Skeletal muscle tissue (tissue), 4 donors: ENCODE measurements around the gene DPF3. TPM values are rescaled to one million over a fixed set of nuclear protein-coding genes. Genes with fewer than 3 reads are reported as not detected.
A peak's percentile ranks its signal among the peaks of the same experiment; 100 is the strongest.
"Not testable (repeated sequence)": the region's sequence is repeated elsewhere in the genome, so short reads cannot be mapped to it uniquely, and the experiment has no call there.

Experiments
- H3K27ac ChIP-seq: one replicate; pipeline ENCODE4 v1.7.0; 2013; ENCODE audit warnings: mild to moderate bottlenecking, low read depth, low read length, inconsistent platforms
- H3K27me3 ChIP-seq, 3 donors: one replicate each; pipeline ENCODE4 v1.7.0; 2013; ENCODE audit warnings: low read length in 3 of 3; ENCODE audit not compliant: control insufficient read depth in 3 of 3, insufficient read depth in 3 of 3
- H3K36me3 ChIP-seq, 3 donors: one replicate each; pipeline ENCODE4 v1.7.0; 2013; ENCODE audit warnings: low read length in 3 of 3; ENCODE audit not compliant: control insufficient read depth in 3 of 3, insufficient read depth in 3 of 3
- H3K4me1 ChIP-seq, 3 donors: one replicate each; pipeline ENCODE4 v1.7.0; 2013; ENCODE audit warnings: low read length in 3 of 3, mild to moderate bottlenecking in 3 of 3; ENCODE audit not compliant: control insufficient read depth in 3 of 3, insufficient read depth in 3 of 3
- H3K4me3 ChIP-seq, 3 donors: one replicate each; pipeline ENCODE4 v1.7.0; 2013; ENCODE audit warnings: low read length in 3 of 3
- H3K9ac ChIP-seq, 3 donors: one replicate each; pipeline ENCODE4 v1.7.0; 2013; ENCODE audit warnings: low read length in 3 of 3, mild to moderate bottlenecking in 3 of 3, moderate library complexity in 2 of 3, low read depth in 1 of 3
- H3K9me3 ChIP-seq, 3 donors: one replicate each; pipeline ENCODE4 v1.7.0; 2013; ENCODE audit warnings: low read length in 3 of 3; ENCODE audit not compliant: control insufficient read depth in 3 of 3
- total RNA-seq: library from RNA; depleted of rRNA; stranded (reverse); fragments of >200 nt; gene quantifications from one replicate; pipeline ENCODE4 v1.2.3, GENCODE V29; 2014
- donor health status: Osteomylitis.

Gene DPF3
- total RNA-seq, 1 donor from 2014 or later, result 1.6 TPM

DNA sequence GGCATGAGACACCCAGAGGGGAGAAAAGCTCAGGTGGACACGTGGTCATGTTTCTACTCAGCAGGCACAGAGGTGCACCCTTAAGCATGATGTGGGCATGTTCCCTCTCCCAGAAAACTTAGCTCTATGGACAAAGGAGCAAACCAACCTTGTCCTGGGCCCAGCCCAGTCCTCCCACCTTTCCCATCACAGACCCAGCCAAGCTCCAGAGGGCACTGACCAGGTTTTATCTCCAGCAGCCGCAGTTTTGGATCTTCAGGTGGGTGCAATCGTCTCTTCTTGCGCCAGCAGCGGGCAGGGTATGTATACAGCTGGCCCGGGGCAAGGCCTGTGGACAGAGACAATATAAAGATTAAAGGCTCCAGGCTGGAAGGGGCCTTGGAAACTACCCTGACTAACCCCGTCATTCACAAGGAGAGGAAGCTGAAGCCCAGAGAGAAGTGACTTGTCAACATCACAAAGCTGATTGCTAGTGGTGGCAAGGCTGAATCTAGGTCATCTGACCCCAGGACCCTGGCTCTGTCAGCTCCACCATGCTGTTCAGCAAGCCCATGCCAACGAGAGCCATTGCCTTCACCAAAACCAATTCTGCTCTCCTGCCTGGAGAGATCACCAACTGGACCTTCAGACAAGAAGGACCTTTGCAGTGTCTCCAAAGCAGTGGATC lies 140.7 kb downstream of the DPF3 start:
- Histone ChIP-seq H3K9me3 (peaks cover 0 to 2% (median 0%) of the 10 kb centered on the region in 3 donors), H3K4me1 (peaks cover 0 to 7% (median 5%) of the 10 kb centered on the region in 3 donors), H3K4me3 (no peak overlapping the region), H3K36me3 (peaks cover 0 to 4% (median 0%) of the 10 kb centered on the region in 3 donors), H3K27me3 (no peaks in the 10 kb centered on the region), H3K9ac (no peak overlapping the region), H3K27ac (no peak overlapping the region)

DNA sequence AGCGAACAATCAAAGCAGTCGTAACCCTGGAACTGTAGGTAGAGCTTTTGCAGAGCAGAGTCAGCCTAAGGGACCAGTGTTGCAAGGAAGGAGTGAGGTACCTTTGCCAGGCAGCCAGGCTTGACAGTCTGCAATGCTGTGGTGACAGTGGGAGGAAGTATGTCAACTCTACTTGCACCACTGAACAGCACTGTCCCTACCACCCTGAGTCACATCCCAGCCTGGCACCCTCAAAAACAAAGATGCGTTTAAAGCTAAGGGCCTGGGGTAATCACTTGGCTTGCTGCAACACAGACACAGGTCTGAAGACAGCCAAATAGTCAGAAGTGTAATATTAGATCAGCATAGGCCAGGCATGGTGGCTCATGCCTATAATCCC lies 141.9 kb downstream of the DPF3 start:
- Histone ChIP-seq H3K27ac (no peak overlapping the region), H3K27me3 (no peaks in the 10 kb centered on the region), H3K36me3 (peaks cover 0 to 4% (median 0%) of the 10 kb centered on the region in 3 donors), H3K9ac (no peak overlapping the region), H3K4me1 (peaks cover 0 to 9% (median 7%) of the 10 kb centered on the region in 3 donors), H3K9me3 (no peaks in the 10 kb centered on the region), H3K4me3 (no peak overlapping the region)

DNA sequence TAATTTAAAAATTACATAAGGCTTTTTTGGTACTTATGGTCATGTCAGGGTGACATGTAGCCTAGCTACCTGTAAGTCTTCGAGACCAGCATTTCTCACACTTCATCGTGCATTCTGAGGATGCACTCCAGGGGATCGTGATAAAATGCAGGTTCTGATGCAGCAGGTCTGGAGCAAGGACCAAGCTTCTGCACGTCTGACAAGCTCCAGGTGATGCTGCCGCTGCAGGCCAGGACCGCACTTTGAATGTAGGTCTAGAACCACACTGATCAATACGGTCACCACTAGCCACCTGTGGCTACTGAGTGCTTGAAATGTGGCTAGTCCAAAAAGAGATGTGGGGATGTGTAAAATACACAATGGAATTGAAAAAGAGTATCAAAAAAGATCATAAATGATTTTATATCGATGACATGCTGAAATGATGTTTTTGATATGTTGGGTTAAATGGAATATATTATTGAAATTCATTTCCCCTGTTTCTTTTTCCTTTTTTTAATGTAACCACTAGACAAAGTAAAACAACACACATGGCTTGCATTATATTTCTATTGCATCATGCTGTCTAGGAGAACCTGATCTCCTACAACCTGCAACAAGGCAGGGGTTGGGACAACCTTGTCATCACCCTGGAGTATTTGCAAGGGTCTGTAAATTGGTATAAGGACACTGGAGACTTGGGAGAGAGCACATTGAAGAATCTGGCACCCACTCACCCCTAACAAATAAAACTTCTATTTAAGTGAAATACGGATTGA lies 142.4 kb downstream of the DPF3 start:
- no peaks in the 10 kb centered on the region for H3K9me3 ChIP-seq
- H3K4me1 ChIP-seq, result peaks cover 2 to 14% (median 11%) of the 10 kb centered on the region in 3 donors
- no peaks in the 10 kb centered on the region for H3K27me3 ChIP-seq
- no peak overlapping the region for H3K27ac ChIP-seq
- peaks cover 0 to 4% (median 0%) of the 10 kb centered on the region in 3 donors for H3K36me3 ChIP-seq
- H3K4me3 ChIP-seq, result no peak overlapping the region
- H3K9ac ChIP-seq, result no peak overlapping the region

DNA sequence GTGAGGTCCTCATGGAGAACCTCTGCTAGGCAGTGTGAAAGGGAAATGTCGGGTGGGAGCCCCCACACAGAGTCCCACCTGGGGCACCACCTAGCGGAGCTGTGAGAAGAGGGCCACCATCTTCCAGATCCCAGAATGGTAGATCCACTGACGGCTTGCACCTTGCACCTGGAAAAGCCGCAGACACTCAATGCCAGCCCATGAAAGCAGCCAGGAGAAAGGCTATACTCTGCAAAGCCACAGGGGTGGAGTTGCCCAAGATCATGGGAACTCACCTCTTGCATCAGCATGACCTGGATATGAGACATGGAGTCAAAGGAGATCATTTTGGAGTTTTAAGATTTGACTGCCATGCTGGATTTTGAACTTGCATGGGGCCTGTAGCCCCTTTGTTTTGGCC lies 145.0 kb downstream of the DPF3 start:
- not testable (repeated sequence) for H3K9ac ChIP-seq, H3K36me3 ChIP-seq, H3K4me3 ChIP-seq, H3K9me3 ChIP-seq, H3K27me3 ChIP-seq, H3K27ac ChIP-seq
- peaks cover 6 to 20% (median 13%) of the 10 kb centered on the region in 3 donors for H3K4me1 ChIP-seq

DNA sequence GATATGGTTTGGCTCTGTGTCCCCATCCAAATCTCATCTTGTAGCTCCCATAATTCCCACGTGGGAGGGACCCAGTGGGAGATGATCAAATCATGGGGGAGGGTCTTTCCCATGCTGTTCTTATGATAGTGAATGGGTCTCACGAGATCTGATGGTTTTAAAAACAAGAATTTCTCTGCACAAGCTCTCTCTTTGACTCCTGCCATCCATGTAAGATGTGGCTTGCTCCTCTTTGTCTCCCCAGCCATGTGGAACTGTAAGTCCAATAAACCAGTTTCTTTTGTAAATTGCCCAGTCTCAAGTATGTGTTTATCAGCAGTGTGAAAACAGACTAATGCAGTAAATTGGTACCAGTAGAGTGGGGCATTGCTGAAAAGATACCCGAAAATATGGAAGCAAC lies 146.2 kb downstream of the DPF3 start:
- no peak overlapping the region for H3K4me3 ChIP-seq
- peaks cover 8 to 23% (median 17%) of the 10 kb centered on the region in 3 donors for H3K4me1 ChIP-seq
- H3K36me3 ChIP-seq, result peaks cover 0 to 4% (median 0%) of the 10 kb centered on the region in 3 donors
- H3K27ac ChIP-seq, result no peak overlapping the region
- no peaks in the 10 kb centered on the region for H3K27me3 ChIP-seq
- no peak overlapping the region for H3K9ac ChIP-seq
- no peaks in the 10 kb centered on the region for H3K9me3 ChIP-seq

DNA sequence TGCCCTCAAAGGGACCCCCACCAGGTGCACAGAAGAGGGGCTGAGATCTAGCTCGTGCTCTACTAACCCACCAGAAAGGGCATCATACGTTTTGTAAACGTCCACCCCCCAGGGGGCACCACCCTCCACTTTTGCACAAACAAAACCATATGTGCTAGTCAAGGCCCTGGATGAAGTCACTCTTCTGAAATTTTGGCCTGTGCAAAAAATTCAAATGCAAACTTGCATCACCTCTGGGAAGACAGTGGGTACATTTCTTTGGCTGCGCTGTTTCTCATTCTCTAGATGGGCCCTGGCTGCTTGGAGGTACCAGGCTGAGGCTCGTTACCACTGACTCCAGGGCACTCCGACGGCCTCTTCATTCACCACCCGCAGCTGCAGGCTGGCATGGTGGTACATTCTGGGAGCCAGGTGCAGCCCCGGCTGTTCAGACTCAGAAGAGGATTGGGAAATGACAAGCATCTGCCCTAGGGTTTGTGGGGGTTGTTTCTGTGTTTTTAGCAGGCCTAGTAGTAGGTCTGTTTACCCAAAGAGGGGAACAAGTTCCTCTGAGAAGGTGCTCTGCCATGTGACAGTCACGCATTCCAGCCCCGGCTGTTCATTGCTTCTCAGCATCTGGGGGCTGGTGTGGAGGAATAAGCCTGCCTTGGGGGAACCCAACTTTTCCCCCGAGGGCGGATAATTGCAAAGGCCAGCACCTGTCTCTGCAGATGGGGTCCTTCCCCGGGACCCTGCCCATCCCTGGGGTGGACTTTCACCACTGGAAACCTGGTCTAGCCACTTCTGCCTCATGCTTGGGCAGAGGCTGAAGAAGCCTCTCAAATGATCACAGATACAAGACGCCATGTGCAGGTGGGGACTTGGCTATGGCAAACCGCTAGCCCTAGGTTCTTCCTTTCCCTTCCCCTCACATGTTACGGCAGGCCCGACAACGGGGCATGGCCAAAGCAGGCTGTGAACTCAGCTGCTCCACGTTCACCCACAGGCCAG lies 147.6 kb downstream of the DPF3 start:
- Histone ChIP-seq H3K4me1 (peaks cover 10 to 34% (median 17%) of the 10 kb centered on the region in 3 donors), H3K4me3 (no peak overlapping the region), H3K9ac (peak overlapping the region in 1 of 3 donors; percentile 25), H3K27ac (no peak overlapping the region), H3K36me3 (peaks cover 0 to 5% (median 0%) of the 10 kb centered on the region in 3 donors), H3K27me3 (no peaks in the 10 kb centered on the region), H3K9me3 (no peaks in the 10 kb centered on the region)

DNA sequence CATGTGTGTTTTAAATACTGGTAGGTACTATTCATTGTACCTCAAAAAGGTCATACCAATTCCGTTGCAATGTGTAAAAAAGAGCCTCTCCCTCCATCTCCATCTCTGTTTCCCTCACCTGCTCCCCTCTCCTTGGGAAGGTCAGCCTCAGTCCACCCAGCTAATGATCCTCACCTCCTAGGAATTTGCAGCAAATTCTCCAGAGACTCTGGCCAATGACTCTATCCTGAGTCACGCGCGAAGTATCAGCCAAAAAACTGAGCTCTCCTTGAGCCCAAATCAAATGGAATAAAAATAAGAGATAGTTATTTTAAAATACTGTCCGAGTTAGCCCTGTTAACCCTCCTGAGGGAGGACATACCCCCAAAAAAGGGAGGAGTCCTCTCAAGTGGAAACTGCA lies 148.4 kb downstream of the DPF3 start:
- Histone ChIP-seq H3K9ac (no peak overlapping the region), H3K4me1 (peaks cover 10 to 37% (median 17%) of the 10 kb centered on the region in 3 donors), H3K27me3 (no peaks in the 10 kb centered on the region), H3K4me3 (no peak overlapping the region), H3K36me3 (peaks cover 0 to 5% (median 0%) of the 10 kb centered on the region in 3 donors), H3K9me3 (no peaks in the 10 kb centered on the region), H3K27ac (no peak overlapping the region)

DNA sequence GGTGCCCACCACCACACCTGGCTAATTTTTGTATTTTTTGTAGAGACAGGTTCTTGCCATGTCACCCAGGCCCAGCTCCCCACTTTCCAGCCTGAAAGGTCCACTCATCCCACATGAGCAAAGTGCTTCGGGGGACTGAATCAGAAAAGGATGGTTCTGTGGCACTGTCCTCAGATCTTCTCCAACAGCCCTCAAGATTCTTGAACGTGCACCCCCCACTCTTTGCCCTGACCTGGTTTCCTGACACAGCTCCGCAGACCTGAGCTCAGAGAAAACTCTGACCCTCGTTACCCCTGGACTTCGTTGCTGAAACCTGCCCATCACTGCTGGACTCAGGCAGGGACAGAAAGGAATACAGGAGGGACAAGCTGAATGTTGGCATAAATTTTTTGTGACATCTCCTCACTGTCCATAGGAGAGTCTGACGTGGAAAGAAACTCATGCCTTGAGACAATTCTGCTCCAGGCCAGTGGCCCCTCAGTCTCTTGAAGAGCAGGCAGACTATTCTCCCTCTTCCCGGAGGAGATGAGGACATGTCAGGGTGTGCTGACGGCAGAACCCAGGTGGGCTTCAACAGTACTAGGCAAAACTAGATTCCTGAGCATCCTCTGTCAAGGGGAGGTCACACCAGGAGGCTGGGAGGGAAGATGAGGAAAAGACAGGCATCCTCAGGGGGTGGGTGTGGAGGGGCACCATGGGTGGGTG lies 149.3 kb downstream of the DPF3 start:
- peaks cover 10 to 37% (median 17%) of the 10 kb centered on the region in 3 donors for H3K4me1 ChIP-seq
- no peak overlapping the region for H3K4me3 ChIP-seq
- H3K27me3 ChIP-seq, result no peaks in the 10 kb centered on the region
- peaks cover 0 to 5% (median 0%) of the 10 kb centered on the region in 3 donors for H3K36me3 ChIP-seq
- no peak overlapping the region for H3K27ac ChIP-seq
- no peak overlapping the region for H3K9ac ChIP-seq
- H3K9me3 ChIP-seq, result no peaks in the 10 kb centered on the region

DNA sequence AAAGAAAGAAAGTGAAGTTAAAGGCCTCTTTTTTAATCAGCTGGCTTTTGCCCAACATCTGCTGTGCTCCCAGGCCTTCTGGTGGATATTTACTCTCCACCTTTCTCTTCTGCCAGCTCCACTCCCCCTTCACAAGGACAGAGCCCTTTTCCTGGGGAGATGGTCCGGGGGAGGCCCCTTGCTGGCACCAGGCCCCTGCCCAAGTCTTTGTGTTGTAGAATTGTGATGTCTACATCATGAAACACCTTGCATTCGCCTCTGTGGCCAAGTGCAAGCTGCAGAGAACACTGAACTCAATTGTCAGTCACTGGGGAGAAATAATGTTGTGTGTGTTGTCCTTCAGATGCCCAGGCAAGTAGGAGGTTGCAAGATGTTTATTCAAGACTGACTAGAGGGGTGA lies 150.3 kb downstream of the DPF3 start:
- no peaks in the 10 kb centered on the region for H3K9me3 ChIP-seq
- peaks cover 0 to 5% (median 0%) of the 10 kb centered on the region in 3 donors for H3K36me3 ChIP-seq
- H3K9ac ChIP-seq, result no peak overlapping the region
- no peak overlapping the region for H3K27ac ChIP-seq
- peaks cover 10 to 37% (median 17%) of the 10 kb centered on the region in 3 donors for H3K4me1 ChIP-seq
- H3K4me3 ChIP-seq, result no peak overlapping the region
- H3K27me3 ChIP-seq, result no peaks in the 10 kb centered on the region
